ENCODE measurements around the gene KDM2B. TPM values are rescaled to one million over a fixed set of nuclear protein-coding genes. Genes with fewer than 3 reads are reported as not detected.

The KDM2B gene
- 79.2 and 85.6 TPM in 2 replicates for total RNA-seq
- long read RNA-seq, partial matches to known transcripts = 10 of 18 reads
- long read RNA-seq, other reads (novel, unspliced or antisense) = 8 of 18 reads

DNA sequence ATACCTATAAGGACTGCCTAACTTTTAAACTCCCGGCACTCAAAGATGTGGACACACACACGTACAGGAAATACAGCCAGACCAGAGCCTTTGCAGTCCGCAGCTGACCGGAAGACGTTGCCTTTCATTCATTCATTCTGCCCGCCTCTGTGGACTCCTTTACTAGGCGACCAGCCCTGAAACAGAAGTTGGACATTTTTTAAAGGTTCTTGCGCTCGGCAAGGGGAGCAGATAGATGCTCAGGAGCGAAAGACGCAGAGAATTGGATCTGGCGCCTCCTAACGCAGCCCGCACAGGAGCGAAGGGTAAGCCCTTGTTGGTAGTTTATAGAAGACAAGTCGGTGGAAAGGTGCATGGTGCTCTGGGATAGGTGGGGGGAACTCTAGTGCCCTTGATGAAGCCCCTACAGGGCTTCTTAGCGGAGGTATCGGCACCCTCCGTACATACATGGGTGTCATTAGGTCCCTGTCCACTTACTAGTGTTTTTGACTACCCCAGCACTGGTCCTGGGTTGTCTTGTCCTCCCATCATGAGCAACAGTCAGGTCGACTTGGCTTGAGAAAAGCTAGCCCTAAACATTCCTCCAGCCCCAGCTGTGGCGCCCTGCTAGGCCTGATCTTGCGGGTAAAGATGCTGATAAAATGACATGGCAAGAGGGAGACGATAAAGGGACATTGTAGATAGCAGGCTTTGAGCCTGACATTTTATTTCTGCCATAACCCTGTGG is at the start of gene KDM2B:
KDM2B (minus strand) TSS at position 65 of the 727 bp plus-strand sequence. CDS start 112 bp downstream, outside the sequence.
- TF ChIP-seq, protein P1, sequence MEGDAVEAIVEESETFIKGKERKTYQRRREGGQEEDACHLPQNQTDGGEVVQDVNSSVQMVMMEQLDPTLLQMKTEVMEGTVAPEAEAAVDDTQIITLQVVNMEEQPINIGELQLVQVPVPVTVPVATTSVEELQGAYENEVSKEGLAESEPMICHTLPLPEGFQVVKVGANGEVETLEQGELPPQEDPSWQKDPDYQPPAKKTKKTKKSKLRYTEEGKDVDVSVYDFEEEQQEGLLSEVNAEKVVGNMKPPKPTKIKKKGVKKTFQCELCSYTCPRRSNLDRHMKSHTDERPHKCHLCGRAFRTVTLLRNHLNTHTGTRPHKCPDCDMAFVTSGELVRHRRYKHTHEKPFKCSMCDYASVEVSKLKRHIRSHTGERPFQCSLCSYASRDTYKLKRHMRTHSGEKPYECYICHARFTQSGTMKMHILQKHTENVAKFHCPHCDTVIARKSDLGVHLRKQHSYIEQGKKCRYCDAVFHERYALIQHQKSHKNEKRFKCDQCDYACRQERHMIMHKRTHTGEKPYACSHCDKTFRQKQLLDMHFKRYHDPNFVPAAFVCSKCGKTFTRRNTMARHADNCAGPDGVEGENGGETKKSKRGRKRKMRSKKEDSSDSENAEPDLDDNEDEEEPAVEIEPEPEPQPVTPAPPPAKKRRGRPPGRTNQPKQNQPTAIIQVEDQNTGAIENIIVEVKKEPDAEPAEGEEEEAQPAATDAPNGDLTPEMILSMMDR (conservative IDR thresholded peaks at IDR 0.05) = no peak
- peak within 1 kb of the TSS; percentile 99 for H3K27ac Mint-ChIP-seq (ENCODE audit: unreplicated experiment)
- no peaks in the 10 kb centered on the region for H3K36me3 Mint-ChIP-seq (ENCODE audit: low read depth)
- DNase-seq (ENCODE audit: low read depth, low spot score) = peak; percentile 30
- no peaks in the 10 kb centered on the region for H3K27me3 Mint-ChIP-seq (ENCODE audit: low read depth)
- peak within 1 kb of the TSS; percentile 99 for H3K4me3 Mint-ChIP-seq
- H3K9me3 Mint-ChIP-seq = no peaks in the 10 kb centered on the region
- H3K4me1 Mint-ChIP-seq = peaks cover 61% of the 10 kb centered on the region

DNA sequence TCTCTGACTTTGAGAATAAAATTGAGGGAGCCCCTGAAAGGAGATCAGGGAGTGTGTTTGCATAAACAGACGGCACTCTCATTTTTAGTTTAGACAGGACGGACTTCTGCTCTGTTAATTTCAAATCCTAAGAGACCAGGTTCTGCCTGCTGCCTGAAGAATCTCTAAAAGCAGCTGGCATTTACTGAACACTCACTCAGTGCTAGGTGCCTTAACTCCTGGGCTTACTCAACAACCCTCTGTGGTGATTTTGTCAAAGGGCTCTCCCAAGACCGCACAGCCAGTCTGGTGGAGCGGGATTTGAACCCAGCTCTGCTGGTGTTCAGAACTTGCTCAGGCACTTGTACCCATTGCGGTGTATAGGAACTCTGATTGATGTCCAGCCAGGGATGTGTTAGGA is 47.7 kb upstream of the KDM2B start:
- Mint-ChIP-seq H3K4me1 (peaks cover 59% of the 10 kb centered on the region), H3K27ac (ENCODE audit: unreplicated experiment) (peak overlapping the region; percentile 81), H3K27me3 (ENCODE audit: low read depth) (no peaks in the 10 kb centered on the region), H3K36me3 (ENCODE audit: low read depth) (no peaks in the 10 kb centered on the region), H3K4me3 (peak overlapping the region; percentile 96), H3K9me3 (no peaks in the 10 kb centered on the region)
- no peak for DNase-seq (ENCODE audit: low read depth, low spot score)
- TF ChIP-seq, protein P1 (conservative IDR thresholded peaks at IDR 0.05) = no peak

DNA sequence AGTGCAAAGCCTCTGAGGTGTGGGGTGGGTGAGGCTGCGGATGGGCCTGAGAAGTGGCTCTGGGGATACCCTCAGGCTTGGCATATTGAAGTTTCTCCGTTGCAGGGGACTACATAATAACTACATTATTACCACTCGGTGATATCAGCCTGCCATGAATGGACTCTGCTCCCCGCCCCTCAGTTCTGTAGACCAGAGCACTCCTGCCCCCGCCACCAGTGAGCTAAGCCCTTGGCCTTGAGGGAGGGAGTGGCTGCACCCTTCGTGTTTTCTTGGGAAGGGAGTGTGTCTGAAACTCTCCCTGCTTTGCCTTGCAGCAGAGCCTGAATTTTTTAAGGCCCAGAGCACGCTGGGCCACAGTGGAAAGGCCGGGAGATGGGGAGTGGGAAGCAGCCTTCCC is 47.2 kb upstream of the KDM2B start:
- Mint-ChIP-seq H3K9me3 (no peaks in the 10 kb centered on the region), H3K4me3 (peak overlapping the region; percentile 96), H3K27ac (ENCODE audit: unreplicated experiment) (peak overlapping the region; percentile 5), H3K27me3 (ENCODE audit: low read depth) (no peaks in the 10 kb centered on the region), H3K4me1 (peaks cover 57% of the 10 kb centered on the region), H3K36me3 (ENCODE audit: low read depth) (no peaks in the 10 kb centered on the region)
- DNase-seq (ENCODE audit: low read depth, low spot score) = no peak
- TF ChIP-seq, protein P1 (conservative IDR thresholded peaks at IDR 0.05) = no peak

DNA sequence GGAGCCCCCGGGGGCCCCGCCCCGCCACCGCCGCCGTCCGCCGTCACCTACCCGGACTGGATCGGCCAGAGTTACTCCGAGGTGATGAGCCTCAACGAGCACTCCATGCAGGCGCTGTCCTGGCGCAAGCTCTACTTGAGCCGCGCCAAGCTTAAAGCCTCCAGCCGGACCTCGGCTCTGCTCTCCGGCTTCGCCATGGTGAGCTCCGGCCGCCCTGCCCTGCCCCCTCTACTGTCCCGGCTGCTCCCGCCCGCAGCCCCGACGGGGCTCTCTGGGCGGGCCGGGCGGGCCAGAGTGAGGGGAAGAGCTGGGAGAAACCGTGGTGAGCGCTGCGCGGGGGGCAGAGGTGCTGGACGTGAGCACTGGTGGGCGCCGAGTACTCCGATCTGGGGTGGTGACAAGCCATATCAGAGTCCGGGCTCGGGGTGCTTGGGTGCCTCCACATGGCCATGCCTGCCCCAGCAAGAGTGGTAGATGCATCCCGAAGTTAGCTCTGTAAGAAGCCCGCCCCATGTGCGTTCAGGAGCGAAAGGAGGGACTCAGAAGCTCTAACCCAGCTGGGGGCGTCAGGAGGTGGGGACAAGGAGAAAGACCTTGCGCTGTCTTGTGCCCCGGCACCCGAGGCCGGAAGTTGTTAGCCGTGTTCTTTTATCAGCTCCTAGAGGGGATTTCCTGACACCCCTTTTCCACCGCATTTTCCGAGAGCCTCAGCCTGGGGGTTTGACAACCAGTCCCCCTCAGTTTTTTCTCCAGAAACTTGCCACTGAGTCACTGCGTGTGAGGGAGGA is 46.2 kb upstream of the KDM2B start:
- Mint-ChIP-seq H3K27me3 (ENCODE audit: low read depth) (no peaks in the 10 kb centered on the region), H3K9me3 (no peaks in the 10 kb centered on the region), H3K4me1 (peaks cover 48% of the 10 kb centered on the region), H3K4me3 (peak overlapping the region; percentile 96), H3K27ac (ENCODE audit: unreplicated experiment) (peak overlapping the region; percentile 83), H3K36me3 (ENCODE audit: low read depth) (no peaks in the 10 kb centered on the region)
- peak; percentile 50 for DNase-seq (ENCODE audit: low read depth, low spot score)
- TF ChIP-seq, protein P1 (conservative IDR thresholded peaks at IDR 0.05) = peak; percentile 24

DNA sequence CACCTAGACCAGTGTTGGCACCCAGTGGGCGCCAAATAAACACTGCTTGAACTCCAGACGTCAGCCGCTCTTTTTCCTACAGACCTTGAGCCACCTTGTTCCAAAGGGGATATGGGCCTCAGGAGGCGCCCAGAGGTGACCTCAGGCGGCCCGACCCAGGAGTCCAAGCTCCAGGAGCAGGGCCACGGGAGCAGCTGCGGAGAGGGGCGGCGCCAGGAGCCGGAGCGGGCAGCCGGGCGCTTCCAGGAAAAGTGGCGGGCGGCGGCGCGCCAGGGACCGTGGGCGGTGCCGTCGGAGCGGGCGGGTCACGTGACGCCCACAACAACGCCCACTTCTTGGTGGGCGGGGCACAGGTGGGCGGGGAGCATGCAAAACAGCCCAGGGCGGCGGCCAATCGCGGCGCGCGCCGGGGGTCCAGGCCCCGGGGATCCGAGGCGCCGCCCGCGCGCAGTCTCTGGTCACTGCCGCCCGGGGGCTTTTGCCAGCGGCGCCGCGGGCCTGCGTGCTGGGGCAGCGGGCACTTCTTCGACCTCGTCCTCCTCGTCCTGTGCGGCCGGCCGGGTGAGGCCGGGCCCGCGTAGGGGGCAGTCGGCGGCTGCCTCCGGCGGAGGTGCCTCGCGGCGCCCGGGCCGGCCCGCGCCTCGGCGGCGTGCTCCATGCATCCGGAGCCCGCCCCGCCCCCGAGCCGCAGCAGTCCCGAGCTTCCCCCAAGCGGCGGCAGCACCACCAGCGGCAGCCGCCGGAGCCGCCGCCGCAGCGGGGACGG is 45.4 kb upstream of the KDM2B start, which contains the start of gene ORAI1:
ORAI1 (plus strand) TSS at position 444 of the 766 bp plus-strand sequence.
- Mint-ChIP-seq H3K4me1 (peaks cover 44% of the 10 kb centered on the region), H3K4me3 (peak within 1 kb of the TSS; percentile 96), H3K27ac (ENCODE audit: unreplicated experiment) (peak within 1 kb of the TSS; percentile 83), H3K36me3 (ENCODE audit: low read depth) (no peaks in the 10 kb centered on the region), H3K27me3 (ENCODE audit: low read depth) (no peaks in the 10 kb centered on the region), H3K9me3 (no peaks in the 10 kb centered on the region)
- TF ChIP-seq, protein P1 (conservative IDR thresholded peaks at IDR 0.05) = peak; percentile 39
- peak; percentile 96 for DNase-seq (ENCODE audit: low read depth, low spot score)

Measured in neural crest cell (in vitro differentiated cells).